Daoy (cell line): ENCODE measurements around the gene RRP1B. TPM values are rescaled to one million over a fixed set of nuclear protein-coding genes. Genes with fewer than 3 reads are reported as not detected.
"Not testable (repeated sequence)": the region's sequence is repeated elsewhere in the genome, so short reads cannot be mapped to it uniquely, and the experiment has no call there.

Experiments
- DNase-seq: peaks from one replicate; pipeline ENCODE4 v3.0.0-alpha.2; 2015; ENCODE audit warnings: low read depth
- total RNA-seq: library from RNA; depleted of rRNA; stranded (reverse); fragments of >200 nt; shearing (Covaris generic); gene quantifications from 2 replicates; pipeline ENCODE4 v1.2.3, GENCODE V29; 2014

Gene RRP1B
- total RNA-seq, 1 experiment from 2014 or later: 46.7 TPM

DNA sequence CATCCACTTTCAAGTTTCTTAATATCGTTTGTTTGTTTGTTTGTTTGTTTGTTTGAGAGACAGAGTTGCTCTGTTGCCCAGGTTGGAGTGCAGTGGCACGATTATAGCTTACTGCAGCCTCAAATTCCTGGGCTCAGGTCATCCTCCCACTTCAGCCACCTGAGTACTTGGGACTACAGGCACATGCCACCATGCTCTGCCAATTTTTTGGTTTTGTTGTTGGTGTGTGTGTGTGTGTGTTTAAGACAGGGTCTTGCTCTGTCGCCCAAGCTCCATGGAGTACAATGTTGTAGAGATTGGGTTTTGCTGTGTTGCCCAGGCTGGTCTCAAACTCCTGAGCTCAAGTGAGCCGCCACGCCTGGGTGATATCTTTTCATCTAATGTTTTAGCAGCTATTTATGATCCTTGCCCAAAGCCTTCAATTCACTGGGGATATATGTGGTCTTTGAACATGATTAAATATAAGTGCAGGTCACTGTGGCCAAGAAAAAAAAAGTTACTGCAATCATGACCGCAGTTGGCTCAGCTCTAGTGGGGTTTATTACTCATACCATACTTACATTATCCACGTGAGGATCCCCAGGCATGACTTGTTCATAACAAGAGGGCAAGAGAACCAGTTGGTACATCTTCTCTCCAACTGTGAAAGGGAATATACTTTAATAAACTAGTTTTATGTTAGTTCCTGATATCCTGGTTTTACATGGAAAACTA is 8.0 kb downstream of the RRP1B start:
- peak; percentile 82 for DNase-seq

DNA sequence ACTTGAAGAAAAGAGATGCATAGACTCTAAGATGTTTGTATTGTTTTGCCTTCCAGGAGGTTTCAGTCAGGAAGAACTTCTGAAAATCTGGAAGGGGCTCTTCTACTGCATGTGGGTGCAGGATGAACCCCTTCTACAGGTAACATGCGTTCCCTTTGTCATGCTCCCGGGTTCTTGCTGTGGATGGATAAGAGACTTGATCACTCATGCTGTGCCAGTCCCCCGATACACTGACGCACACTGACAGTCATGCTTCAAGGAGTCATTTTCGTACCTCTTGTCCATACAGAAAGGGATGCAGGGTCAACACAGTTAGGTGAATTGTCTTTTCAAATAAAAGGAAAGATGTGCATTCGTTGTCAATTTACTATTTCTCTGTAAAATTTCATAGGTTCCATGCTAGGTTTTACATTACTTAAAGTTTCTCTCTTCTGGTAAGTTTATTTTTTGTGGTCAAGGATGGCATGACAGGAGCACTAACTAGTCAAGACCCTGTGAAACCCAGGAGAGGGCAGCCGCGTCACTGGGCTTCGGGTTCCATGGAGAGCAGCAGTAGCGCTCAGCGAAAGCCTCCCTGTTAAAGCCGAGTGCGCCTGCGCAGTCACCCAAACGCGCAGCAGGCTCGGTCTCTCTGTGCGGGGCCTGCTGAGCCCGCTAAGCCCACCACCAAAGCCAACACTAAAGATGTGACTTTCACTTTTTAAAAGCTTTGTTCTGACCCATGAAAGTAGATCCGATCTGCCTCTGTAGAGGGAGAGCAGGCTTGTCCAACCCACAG is 10.7 kb downstream of the RRP1B start:
- DNase-seq: no peak

DNA sequence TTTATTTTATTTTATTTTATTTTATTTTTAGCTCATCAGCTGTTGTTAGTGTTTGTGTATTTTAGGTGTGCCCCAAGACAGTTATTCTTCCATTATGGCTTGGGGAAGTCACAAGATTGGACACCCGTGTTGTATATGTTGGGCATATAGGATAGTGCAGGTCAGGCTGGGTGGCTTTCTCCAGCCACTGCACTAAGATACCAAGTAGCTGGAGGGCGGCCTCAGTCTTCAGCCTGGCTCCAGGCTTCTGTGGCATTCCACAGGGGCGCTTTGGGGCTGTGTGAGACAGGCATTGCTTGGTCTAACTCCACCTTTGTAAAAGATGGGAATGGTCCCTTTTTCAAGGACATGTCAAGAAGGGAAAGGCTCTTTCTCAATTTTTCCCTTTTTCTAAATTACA is 16.5 kb downstream of the RRP1B start:
- no peak for DNase-seq

DNA sequence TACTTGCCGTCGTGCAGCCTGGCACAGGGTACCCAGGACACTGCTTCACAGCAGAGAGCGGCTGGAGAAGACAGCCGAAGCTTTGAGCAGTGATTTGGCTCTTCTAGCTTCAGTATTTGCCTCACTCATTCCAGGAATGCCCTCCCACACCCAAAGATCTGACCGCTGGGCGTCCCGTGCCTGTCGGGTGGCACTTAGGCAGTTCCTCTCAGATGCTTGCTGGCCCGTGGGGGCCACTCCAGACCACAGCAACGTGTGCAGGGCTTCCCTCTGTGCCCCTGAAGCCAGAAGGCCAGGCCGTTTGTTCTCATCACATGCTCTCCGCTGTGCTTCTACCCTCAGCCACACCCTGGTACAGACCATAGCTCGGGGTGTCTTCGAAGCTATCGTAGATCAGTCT is 17.0 kb downstream of the RRP1B start:
- no peak for DNase-seq

DNA sequence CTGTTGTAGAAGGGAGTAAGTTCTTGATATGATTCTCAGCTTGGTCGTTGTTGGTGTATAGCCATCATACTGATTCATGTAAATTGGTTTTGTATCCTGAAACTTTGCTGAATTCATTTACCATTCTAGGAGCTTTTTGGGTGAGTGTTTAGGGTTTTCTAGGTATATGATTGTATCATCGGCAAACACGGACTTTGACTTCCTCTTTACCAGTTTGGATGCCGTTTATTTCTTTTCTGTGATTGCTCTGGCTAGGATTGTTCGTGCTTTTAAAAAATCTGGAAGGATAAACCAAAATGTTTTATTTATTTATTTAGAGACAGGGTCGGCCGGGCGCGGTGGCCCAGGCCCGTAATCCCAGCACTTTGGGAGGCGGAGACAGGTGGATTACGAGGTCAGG is 20.6 kb downstream of the RRP1B start:
- DNase-seq: no peak

DNA sequence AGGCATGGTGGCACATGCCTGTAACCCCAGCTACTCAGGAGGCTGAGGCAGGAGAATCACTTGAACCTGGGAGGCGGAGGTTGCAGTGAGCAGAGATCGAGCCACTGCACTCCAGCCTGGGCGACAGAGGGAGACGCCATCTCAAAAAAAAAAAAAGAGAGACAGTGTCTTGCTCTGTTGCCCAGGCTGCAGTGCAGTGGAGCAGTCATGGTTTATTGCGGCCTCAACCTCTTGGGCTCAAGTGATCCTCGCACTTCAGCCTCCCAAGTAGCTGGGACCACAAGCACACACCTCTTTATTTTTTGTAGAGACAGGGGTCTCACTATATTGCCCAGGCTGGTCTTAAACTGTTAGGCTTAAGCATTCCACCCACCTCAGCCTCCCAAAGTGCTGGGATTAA is 21.1 kb downstream of the RRP1B start:
- DNase-seq: not testable (repeated sequence)

DNA sequence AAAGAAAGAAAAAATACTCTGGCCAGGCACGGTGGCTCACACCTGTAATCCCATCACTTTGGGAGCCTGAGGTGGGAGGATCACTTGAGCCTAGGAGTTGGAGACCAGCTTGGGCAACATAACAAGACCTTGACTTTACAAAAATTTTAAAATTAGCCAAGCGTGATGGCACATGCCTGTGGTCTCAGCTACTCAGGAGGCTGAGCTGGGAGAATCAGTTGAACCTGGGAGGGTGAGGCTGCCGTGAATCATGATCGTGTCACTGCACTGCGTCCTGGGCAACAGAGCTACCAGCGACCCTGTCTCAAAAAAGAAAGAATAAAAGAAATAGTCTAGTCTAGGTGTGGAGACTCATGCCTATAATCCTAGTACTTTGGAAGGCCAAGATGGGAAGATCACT is 22.3 kb downstream of the RRP1B start:
- no peak for DNase-seq

DNA sequence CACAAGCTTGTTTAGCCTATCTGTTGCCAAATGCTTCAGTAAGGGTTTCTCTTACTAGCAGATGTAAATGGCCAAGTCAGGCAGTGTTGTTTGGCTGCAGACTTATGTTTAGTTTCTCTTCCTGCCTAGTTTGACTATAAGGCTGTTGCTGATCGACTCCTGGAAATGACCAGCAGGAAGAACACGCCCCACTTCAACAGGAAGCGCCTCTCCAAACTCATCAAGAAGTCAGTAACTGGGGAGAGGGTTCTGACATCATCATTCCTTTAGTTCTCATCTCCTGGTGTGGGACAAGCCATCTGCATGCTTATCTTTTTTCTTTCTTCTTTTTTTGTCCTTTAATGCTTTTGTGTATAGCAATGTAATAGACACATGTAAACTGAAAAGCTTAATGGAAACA is 25.1 kb downstream of the RRP1B start:
- no peak for DNase-seq

DNA sequence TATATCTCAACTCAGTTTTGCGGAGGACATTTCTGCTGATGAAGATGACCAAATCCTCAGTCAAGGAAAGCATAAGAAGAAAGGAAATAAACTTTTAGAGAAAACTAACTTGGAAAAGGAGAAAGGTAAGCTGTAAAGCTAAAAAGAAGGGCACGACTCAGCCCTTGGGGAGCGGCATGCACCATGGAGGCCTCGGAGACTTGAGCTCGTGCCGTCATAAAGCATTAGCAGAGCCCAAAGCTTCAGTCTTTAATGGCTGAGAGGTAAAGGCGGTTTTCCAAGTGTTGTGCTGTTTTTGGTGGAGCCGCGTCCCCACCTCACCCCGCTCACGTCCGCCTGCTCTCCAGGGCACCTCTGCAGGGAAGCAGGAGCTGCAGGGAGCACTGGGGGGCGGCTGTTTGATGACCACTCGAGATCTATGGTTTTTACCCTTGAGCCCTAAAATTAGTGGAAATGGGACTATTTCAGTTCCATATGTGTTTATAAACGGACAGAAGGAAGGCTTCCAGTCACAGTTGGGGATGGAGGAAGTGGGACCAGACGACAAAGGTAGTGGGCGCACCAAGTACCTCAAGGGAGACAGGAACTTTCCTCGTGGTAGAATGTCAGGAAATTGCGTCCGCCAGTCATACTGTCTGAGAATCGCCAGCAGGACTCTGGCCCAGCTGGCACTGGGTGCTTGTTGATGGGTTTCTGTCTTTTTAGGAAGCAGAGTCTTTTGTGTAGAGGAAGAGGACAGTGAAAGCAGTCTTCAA is 27.6 kb downstream of the RRP1B start:
- no peak for DNase-seq

DNA sequence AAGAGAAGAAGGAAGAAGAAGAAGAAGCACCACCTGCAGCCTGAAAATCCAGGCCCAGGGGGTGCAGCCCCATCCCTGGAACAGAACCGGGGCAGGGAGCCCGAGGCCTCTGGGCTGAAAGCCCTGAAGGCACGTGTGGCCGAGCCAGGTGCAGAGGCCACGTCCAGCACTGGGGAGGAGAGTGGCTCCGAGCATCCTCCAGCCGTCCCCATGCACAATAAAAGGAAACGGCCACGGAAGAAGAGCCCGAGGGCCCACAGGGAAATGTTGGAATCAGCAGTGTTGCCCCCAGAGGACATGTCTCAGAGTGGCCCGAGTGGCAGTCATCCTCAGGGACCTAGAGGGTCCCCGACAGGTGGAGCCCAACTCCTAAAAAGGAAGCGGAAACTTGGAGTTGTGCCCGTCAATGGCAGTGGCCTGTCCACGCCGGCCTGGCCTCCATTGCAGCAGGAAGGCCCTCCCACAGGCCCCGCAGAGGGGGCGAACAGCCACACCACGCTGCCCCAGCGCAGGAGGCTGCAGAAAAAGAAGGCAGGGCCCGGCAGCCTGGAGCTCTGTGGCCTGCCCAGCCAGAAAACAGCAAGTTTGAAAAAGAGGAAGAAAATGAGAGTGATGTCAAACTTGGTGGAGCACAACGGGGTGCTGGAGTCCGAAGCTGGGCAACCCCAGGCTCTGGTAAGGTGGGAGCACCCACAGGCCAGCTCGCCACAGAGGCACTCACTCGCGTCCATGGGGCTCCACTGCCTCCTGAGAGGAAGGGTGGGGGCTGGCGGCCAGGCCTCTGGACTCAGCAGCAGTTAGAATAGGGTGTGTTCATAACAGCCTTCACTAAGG is 28.4 kb downstream of the RRP1B start:
- DNase-seq: no peak

DNA sequence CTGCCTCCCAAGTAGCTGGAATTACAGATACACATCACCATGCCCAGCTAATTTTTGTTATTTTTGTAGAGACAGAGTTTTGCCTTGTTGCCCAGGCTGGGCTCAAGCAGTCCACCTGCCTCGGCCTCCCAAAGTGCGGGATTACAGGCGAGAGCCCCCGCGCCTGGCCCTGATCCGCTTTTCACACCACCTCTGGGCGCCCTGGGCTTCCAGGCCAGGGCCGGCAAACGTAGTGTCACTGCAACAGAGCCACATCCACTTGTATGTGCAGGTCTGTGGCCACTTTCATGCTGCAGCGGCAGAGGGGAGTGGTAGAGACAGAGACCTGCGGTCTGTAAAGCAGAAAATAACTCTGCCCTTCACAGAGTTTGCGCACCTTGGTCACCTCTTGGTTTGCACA is 29.5 kb downstream of the RRP1B start:
- DNase-seq: no peak

DNA sequence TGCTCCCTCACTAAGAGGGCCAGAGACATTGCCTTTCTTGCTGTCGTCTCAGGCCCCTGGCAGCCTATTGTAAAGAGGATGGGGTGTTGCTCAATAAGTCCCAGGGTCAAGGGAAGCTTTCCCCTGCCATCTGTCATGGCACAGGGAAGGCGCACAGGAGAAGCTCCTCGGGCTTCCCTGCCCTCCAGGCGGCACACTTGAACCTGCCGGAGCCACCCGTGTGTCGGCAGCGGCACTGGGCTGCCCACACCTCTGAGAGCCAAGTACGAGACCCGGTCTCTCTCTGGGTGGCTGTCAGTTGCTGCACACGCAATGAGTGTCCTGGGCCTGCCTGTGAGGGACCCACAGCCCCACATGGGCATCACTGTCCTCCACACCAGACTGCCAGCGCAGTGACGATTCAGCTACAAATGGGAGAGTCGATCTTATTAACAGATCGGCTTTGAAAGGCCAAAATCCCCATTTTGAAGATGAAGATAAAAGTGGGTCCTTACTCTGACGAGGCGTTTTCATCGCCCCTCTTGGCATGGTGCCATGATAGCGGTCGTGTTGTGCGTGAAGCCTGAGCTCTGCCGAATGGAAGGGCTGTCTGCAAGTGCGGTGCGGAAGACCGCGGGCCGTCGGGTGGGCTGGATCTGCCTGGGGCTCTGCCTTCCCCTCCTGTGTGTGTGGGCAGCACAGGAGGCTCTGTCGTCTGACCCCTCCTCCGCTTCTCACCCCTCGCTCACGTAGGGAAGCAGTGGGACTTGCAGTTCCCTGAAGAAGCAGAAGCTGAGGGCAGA is 30.4 kb downstream of the RRP1B start:
- no peak for DNase-seq

DNA sequence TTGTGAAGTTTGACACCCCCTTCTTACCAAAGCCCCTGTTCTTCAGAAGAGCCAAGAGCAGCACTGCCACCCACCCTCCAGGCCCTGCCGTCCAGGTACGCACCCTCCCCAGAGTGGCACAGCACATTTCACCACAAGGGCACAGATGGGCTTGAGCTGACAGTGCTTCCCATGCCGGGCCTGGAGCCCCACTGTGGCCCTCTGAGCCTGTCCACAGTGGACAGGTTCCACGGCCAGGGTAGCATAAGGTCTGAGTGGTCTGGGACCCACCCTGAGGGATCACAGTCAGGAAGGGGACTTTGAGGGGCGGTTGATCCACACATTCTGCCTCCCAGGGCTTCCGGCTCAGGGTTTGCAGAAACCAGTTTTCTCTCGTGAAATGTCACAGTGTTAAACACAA is 31.0 kb downstream of the RRP1B start:
- no peak for DNase-seq

DNA sequence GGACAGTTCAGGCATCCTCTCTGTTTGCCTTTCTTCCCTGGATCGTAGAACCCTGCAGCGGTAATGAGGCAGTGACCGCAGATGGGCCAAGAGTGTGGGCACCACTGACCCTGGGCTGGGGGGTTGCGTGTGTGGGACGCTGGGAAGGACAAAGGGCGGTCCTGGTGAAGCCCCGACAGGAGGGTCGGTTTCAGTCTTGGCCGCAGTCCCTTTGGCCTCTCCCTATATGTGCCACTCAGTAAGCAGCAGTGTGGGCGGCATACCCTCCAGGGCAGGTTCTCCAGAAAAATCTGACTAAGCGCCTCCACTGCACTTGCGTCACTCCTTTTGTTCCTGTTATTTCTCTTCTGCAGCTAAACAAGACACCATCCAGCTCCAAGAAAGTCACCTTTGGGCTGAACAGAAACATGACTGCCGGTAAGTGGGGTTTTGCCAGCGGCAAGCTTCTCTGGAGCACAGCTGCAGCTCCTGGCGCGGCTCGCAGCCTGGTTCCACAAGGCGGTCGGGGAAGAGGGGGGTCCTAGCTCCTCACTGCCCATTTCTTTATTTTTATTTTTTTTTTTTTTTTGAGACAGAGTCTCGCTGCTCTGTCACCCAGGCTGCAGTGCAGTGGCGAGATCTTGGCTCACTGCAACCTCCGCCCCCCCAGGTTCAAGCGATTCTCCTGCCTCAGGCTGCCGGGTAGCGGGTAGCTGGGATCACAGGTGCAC is 31.9 kb downstream of the RRP1B start:
- no peak for DNase-seq

DNA sequence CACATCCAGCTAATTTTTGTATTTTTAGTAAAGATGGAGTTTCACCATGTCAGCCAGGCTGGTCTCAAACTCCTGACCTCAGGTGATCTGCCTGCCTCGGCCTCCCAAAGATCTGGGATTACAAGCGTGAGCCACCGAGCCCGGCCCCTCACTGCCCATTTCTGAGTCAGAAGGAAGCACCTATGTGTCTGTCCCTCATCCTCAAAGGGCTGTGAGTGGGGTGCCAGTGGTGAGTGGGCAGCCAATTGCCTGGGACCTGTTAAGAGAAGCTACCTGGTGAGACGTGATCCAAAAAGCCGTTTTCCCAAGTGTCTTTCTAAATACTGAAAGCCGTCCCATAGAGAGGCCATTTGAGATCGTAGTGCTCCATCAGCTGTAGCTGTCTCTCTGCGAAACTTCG is 32.4 kb downstream of the RRP1B start:
- no peak for DNase-seq

DNA sequence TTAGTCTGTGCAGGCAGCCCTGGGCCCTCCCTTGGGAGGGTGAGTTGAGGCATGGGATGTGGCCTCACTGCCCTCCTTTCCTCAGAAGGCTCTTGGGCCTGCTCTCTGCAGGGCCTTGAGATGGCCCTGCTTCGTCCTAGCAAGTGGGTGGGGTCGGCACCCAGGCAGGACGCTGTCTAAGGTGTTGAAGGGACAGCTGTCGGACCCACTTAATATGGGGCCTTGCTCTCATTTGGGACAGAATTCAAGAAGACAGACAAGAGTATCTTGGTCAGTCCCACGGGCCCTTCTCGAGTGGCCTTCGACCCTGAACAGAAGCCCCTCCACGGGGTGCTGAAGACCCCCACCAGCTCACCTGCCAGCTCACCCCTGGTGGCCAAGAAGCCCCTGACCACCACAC is 33.6 kb downstream of the RRP1B start:
- DNase-seq: no peak

DNA sequence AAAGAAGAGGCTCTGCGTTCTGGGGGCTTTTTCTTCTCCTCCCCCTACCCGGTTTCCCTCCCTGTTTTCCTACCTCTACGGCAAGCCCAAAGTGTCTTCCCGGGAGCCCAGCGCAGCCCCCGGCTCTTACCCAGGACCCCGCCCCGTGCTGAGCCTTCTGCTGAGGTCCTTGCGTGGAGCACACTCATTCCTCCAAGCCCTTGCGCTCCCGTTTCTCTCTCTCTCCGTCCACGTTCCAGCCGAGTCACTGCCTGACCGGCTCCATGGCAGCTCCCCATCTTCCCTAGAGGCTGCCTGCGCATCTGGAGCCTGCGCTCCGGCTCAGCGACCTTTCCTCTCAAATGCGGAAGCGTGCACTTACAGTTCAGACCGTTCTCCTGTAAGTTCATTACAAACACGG is 34.6 kb downstream of the RRP1B start:
- DNase-seq: no peak

DNA sequence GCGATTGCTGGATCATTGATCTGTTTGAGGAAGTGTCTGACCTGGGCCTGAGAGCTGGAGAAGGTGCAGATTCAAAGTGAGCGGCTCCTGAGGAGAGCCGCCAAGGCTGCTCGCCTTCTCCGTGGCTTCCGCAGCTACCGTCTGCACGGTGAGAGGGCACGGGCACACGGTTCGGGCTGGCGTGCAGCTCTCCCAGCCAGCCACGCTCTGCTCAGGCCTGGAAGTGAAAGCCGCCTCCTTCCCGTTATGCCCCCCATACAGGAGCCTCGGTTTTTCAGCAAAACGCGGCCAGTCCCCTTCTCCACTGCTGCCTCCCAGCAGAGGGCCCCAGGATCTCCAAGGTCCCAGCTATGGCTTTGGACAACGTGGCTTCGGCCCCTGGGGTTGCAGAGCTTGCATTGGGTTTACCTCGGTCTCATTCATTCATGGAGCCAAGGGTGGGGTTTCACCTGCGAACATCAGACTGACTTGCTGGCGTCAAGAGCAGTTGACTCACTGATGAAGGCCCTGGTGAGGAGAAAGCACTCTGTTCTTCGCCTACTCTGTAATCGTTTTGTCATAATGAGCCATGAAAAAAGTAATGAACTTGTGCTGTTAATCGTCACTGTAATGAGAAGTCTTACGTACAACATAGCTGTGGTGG is 35.2 kb downstream of the RRP1B start:
- DNase-seq: no peak

DNA sequence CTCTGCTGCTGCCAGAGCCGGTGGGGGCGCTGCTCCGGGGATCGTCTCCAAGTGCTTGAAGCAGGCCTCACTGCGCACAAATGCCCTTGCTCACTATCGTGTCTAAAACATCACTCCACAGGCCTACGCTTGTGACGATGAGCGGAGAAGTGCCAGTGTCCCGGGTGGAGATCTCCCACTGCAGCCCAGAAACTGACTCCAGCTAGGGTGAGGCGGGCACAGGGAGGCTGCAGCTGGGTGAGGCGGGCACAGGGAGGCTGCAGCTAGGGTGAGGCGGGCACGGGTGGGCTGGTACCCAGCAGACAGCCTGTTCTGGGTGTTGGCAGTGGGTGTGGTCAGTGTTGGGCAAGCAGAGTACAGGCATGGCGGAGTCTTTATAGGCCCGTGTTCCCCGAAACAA is 36.9 kb downstream of the RRP1B start:
- no peak for DNase-seq
